ENCODE results near the gene PACS2.
A peak's percentile ranks its signal among the peaks of the same experiment; 100 is the strongest.

PACS2 gene

DNA sequence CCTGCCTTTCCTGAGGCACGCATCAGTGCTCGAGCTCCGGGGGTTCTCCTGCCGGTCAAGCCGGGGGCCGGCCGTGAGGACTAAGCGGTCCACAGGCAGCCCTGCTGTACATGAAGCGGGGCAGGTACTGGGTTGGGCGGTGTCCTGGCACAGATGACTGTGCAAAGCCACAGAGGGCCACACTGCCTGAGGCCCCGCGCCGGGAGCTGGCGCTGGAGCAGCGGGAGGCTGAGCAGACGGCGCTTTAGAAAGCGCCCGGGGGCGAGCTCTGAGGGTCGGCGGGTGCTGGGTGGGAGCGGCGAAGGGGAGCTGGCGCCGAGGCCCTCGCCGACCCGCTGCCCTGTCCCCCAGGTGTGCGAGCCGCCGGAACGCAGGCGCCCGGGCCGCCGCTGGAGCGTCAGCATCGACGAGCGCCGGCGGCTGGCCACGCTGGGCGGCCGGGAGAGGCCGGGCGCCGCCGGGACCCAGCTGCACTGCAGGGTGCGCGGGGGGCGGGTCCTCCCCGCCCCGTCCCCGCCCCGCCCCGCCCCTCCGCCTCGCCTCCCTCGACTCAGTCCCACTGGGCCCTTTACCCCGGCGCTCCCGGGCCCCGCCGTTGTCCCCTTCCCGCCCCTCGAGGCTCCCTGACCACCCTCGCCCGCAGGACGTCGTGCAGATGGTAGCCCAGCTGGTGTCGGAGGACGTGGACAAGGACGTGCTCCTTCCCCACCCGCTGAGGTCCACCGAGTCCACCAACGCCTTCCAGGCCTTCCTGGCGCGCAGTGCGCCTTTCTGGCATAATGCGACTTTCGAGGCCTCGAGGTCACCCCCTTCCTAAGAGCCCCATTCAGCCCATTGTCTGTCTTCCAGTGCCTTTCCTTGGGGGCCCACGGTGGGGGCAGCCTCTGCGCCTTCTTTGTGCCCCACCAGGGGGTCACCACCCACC is 96.7 kb downstream of the PACS2 start:
- Histone ChIP-seq H4K20me1 (peaks cover 0 to 71% (median 37%) of the 10 kb centered on the region in 11 experiments; a peak in 20 of 22 replicates), H3K4me2 (peak overlapping the region; percentile 82 to 98 (median 94)), H3K36me3 (peaks cover 0 to 5% (median 0%) of the 10 kb centered on the region in 11 experiments; a peak in 1 of 22 replicates), H3K27ac (no peak overlapping the region), H3K9me3 (replicated peaks in 1 of 11) (no peaks in the 10 kb centered on the region), H3K27me3 (peaks cover 47 to 64% (median 55%) of the 10 kb centered on the region in 11 experiments), H3K4me3 (peak overlapping the region; percentile 35 to 65 (median 52); a peak in 18 of 20 replicates), H3K4me1 (peaks cover 30 to 57% (median 45%) of the 10 kb centered on the region in 10 experiments), H3K9ac (peak overlapping the region; percentile 12 to 75 (median 64); a peak in 19 of 22 replicates)
- no peak for TF ChIP-seq Cebpa-rat (IDR thresholded peaks at IDR 0.05)

DNA sequence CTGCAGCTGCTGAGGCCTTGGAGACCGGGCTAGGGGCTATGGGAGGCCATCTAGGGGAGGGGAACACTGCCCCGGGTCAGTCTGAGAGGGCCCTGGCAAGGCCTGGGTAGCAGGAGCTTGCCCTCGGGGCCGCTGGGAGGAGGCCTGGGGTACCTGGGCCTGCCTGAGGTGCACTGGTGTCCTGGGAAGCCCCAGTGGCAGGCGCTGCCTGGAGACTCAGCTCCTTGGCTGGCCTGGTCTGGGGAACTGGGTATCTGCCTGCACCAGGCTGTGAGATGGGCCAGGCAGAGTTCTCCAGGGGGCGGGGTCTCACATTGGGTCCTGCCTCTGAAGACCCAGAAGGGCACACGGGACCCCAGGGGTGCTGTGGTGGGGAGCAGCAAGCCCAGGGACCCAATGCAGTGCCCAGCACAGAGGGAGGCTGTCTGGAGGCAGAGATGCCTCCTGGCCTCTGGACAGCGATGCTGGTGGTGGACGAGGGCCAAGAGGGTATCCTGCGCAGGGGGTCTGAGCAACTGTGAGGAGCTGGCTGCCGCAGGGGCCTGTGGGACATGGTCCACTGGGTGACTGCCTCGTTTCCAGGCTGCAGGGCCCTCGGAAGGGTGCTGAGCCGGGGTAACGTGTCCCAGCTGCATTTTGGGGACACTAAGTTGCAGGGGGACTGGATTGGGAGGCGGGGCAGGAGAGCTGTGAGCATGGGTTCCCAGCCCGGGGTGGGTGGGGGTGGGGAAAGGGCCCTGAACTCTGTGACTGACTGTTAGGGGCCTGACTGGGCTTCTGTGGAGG is 97.6 kb downstream of the PACS2 start:
- peak overlapping the region in 3 of 10 experiments; percentile 2 to 43 (median 8); a peak in 2 of 20 replicates for H3K4me3 ChIP-seq
- no peak for TF ChIP-seq Cebpa-rat (IDR thresholded peaks at IDR 0.05)
- H3K4me1 ChIP-seq, result peaks cover 28 to 53% (median 43%) of the 10 kb centered on the region in 10 experiments
- H3K27ac ChIP-seq, result no peak overlapping the region
- H3K27me3 ChIP-seq, result peaks cover 47 to 64% (median 55%) of the 10 kb centered on the region in 11 experiments
- no peaks in the 10 kb centered on the region for H3K9me3 ChIP-seq (replicated peaks in 1 of 11)
- peak overlapping the region in 5 of 11 experiments; percentile 18 to 42 (median 24); a peak in 3 of 22 replicates for H3K9ac ChIP-seq
- peaks cover 0 to 67% (median 35%) of the 10 kb centered on the region in 11 experiments; a peak in 20 of 22 replicates for H4K20me1 ChIP-seq
- H3K4me2 ChIP-seq, result peak overlapping the region; percentile 82 to 98 (median 94)
- H3K36me3 ChIP-seq, result peaks cover 0 to 5% (median 0%) of the 10 kb centered on the region in 11 experiments; a peak in 1 of 22 replicates

DNA sequence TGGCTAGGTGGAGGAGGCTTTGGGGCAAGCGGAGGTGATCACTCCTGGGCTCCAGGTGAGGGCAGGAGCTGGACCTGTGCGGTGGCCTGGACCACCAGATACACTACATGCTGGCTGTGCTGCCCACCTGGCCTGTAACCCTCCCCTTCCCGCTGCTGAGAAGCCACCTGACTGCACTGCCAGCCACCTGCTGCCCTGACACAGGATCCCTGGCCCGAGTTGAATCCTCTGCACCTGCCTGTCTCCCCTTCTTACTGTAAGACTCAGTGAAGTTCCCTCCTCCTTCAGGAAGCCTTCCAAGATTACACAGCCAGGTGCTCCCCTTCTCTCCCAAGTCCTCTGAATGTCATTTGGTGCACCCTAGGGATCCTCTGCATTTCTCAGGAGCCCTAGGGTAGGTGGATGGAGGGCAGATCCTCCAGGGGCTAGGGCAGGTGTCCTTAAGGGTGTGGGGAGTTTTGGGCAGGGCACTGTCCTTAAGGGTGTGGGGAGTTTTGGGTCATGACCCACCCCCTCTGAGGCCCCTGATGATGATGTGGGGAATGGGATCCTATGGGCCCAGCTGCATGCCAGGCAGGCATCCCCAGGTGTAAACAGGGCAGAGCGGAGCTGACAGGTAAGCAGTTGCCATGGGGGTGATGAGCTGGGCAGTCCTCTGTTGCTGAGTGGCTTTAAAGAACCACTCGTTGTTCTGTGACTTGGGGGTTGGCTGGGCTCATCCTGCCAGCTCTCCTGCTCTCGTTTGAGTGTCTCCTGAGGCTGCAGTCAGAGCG is 98.4 kb downstream of the PACS2 start:
- TF ChIP-seq Cebpa-rat (IDR thresholded peaks at IDR 0.05), result no peak

DNA sequence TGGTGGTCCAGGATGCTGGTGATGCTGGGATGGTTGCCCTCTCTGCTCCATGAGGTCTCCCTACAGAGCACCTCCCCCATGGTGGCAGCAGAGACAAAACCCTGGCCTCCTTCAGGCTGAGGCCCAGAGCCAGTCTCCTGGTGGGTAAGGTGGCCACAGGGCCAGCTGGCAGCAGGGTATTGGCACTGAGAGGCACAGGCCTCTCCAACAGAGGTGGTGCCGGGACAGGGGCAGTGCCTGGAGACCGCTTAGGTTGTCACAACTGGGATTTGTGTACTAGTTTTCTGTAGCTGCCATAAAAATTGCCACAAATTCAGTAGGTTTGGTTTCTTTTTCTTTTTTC is 99.0 kb downstream of the PACS2 start:
- Histone ChIP-seq H3K9ac (no peak overlapping the region), H3K27ac (no peak overlapping the region), H3K27me3 (peaks cover 47 to 64% (median 55%) of the 10 kb centered on the region in 11 experiments), H3K4me1 (peaks cover 26 to 62% (median 49%) of the 10 kb centered on the region in 10 experiments), H3K36me3 (peaks cover 0 to 5% (median 0%) of the 10 kb centered on the region in 11 experiments; a peak in 1 of 22 replicates), H4K20me1 (peaks cover 0 to 54% (median 34%) of the 10 kb centered on the region in 11 experiments; a peak in 20 of 22 replicates), H3K4me2 (peak overlapping the region in 7 of 11 experiments; percentile 57 to 91 (median 78); a peak in 10 of 22 replicates), H3K9me3 (replicated peaks in 1 of 11) (no peaks in the 10 kb centered on the region), H3K4me3 (no peak overlapping the region)
- TF ChIP-seq Cebpa-rat (IDR thresholded peaks at IDR 0.05), result no peak

More for the DNA sequence above, 98.4 kb downstream of the PACS2 start:
- H3K27me3 ChIP-seq, result peaks cover 47 to 64% (median 55%) of the 10 kb centered on the region in 11 experiments
- peaks cover 0 to 59% (median 34%) of the 10 kb centered on the region in 11 experiments; a peak in 20 of 22 replicates for H4K20me1 ChIP-seq
- H3K4me2 ChIP-seq, result peak overlapping the region in 4 of 11 experiments; percentile 57 to 85 (median 78); a peak in 8 of 22 replicates
- no peak overlapping the region for H3K9ac ChIP-seq
- H3K4me1 ChIP-seq, result peaks cover 26 to 56% (median 44%) of the 10 kb centered on the region in 10 experiments
- H3K27ac ChIP-seq, result no peak overlapping the region
- peaks cover 0 to 5% (median 0%) of the 10 kb centered on the region in 11 experiments; a peak in 1 of 22 replicates for H3K36me3 ChIP-seq
- no peaks in the 10 kb centered on the region for H3K9me3 ChIP-seq (replicated peaks in 1 of 11)
- no peak overlapping the region for H3K4me3 ChIP-seq

DNA sequence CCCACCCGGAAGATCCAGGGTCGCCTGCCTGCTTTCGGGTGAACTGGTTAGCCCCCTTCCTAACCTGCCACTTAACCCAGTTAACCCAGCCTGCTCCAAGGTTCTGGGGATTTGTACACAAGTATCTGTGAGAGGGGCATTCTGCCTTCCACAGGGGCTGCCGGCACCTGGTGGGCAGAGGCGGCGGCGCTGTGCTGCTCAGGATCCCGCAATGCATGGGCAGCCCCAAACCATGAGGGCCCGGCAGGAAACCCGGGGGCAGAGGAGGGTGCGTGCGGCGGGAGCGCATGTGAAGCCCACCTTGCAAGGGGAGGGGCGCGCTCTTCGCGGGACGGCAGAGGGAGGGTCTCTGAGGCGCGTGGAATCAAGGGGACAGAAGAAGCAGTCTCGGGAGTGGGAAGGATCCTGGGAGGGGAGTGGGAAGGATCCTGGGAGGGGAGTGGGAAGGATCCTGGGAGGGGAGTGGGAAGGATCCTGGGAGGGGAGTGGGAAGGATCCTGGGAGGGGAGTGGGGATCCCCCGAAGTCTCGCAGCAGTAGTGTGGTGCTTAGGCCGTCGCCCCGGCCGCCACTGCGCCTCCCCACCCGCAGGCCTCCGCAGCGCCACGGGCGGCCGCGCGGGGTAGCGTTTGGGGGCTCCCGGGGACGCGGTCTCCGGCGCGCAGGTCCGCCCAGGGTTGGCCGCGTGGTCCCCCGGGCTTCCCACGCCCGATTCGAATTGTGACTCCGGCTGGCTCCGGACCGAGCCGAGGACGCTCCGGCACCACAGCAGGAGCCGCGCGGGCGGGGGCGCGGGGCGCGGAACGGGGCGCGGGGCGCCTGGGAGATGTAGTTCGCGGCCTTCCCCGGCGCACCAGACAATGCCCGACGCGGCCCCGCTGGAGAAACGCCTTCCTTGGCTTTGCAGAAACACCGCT is 100.2 kb downstream of the PACS2 start:
- Histone ChIP-seq H3K9me3 (replicated peaks in 1 of 11) (no peaks in the 10 kb centered on the region), H3K27ac (peak overlapping the region; percentile 49 to 76 (median 59); a peak in 18 of 22 replicates), H3K4me1 (peaks cover 23 to 69% (median 58%) of the 10 kb centered on the region in 10 experiments), H3K9ac (peak overlapping the region; percentile 69 to 82 (median 79)), H3K27me3 (peaks cover 46 to 61% (median 52%) of the 10 kb centered on the region in 11 experiments), H3K4me3 (peak overlapping the region; percentile 55 to 73 (median 62)), H4K20me1 (peaks cover 0 to 45% (median 29%) of the 10 kb centered on the region in 11 experiments; a peak in 20 of 22 replicates), H3K4me2 (peak overlapping the region; percentile 57 to 91 (median 82)), H3K36me3 (peaks cover 0 to 5% (median 0%) of the 10 kb centered on the region in 11 experiments; a peak in 1 of 22 replicates)
- TF ChIP-seq Cebpa-rat (IDR thresholded peaks at IDR 0.05), result no peak

DNA sequence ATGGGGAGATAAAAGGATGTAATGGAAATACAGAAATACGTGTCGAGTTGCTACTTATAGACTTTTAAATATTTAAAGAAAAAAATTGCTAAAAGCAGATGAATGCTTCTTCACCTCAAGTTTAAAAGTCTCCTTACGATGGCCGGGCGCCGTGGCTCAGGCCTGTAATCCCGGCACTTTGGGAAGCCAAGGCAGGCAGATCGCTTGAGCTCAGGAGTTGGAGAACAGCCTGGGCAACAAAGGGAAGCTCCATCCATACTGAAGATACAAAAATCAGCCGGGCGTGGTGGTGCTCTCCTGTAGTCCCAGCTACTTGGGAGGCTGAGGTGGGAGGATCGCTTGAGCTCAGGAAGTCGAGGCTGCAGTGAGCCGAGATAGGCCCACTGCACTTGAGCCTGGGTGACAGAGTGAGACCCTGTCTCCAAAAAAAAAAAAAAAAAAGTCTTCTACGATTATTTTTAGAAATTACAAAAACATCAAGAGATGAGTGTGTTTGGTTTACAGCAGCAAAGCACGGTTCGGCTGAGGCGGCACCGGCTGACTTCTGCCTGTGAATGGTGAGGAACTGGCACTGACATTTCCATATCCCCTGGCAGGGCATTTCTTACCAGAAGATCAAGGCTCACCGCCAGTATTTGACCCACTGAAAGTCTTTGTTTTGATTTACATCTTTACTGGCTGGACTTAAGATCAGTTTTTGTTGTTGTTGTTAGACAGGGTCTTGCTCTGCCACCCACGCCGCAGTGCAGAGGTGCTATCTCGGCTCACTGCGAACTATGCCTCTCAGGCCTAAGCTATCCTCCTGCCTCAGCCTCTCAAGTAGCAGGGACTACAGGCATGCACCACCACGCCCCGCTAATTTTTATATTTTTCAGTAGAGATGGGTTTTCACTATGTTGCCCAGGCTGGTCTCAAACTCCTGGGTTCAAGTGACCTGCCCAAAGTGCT is 101.2 kb downstream of the PACS2 start:
- Histone ChIP-seq H3K27me3 (peaks cover 36 to 50% (median 41%) of the 10 kb centered on the region in 11 experiments), H3K36me3 (no peaks in the 10 kb centered on the region), H3K9me3 (replicated peaks in 1 of 11) (no peaks in the 10 kb centered on the region), H3K9ac (peak overlapping the region in 9 of 11 experiments; percentile 69 to 82 (median 79); a peak in 11 of 22 replicates), H4K20me1 (peaks cover under 1 to 37% (median 22%) of the 10 kb centered on the region in 11 experiments; a peak in 21 of 22 replicates), H3K4me1 (peaks cover 24 to 67% (median 56%) of the 10 kb centered on the region in 10 experiments), H3K27ac (no peak overlapping the region), H3K4me3 (peak overlapping the region; percentile 55 to 73 (median 62); a peak in 19 of 20 replicates), H3K4me2 (peak overlapping the region; percentile 57 to 91 (median 82))
- TF ChIP-seq Cebpa-rat (IDR thresholded peaks at IDR 0.05), result no peak
